ENCODE results near the gene AUTS2. TPM values are rescaled to one million over a fixed set of nuclear protein-coding genes. Genes with fewer than 3 reads are reported as not detected.

AUTS2 gene
- total and polyA plus RNA-seq, 9 of the 15 experiments (the other 6 are each of a cell fraction or from before 2014, with no cell fraction given) = 0.58 TPM; not detected in 8

DNA sequence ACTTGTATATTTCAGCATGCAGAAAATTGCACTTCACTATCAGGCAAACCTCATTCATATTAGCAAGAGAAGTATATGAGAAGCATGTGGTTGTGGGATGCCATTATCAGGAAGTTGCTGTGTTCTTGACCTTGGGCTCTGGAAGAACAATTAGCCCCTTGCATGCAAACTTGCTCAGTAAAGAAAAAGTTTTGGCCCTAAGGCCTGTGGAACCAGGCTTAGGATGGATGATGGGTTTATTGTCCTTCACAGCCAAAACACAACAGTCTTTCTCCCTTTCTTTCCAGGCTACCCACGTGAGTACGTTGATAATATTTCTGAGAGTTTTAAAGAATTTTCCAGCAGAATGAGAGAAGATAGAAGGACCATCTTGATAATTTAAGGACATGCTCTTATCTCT, 166.4 kb downstream of the AUTS2 start (continued):
- TF ChIP-seq, protein P1, sequence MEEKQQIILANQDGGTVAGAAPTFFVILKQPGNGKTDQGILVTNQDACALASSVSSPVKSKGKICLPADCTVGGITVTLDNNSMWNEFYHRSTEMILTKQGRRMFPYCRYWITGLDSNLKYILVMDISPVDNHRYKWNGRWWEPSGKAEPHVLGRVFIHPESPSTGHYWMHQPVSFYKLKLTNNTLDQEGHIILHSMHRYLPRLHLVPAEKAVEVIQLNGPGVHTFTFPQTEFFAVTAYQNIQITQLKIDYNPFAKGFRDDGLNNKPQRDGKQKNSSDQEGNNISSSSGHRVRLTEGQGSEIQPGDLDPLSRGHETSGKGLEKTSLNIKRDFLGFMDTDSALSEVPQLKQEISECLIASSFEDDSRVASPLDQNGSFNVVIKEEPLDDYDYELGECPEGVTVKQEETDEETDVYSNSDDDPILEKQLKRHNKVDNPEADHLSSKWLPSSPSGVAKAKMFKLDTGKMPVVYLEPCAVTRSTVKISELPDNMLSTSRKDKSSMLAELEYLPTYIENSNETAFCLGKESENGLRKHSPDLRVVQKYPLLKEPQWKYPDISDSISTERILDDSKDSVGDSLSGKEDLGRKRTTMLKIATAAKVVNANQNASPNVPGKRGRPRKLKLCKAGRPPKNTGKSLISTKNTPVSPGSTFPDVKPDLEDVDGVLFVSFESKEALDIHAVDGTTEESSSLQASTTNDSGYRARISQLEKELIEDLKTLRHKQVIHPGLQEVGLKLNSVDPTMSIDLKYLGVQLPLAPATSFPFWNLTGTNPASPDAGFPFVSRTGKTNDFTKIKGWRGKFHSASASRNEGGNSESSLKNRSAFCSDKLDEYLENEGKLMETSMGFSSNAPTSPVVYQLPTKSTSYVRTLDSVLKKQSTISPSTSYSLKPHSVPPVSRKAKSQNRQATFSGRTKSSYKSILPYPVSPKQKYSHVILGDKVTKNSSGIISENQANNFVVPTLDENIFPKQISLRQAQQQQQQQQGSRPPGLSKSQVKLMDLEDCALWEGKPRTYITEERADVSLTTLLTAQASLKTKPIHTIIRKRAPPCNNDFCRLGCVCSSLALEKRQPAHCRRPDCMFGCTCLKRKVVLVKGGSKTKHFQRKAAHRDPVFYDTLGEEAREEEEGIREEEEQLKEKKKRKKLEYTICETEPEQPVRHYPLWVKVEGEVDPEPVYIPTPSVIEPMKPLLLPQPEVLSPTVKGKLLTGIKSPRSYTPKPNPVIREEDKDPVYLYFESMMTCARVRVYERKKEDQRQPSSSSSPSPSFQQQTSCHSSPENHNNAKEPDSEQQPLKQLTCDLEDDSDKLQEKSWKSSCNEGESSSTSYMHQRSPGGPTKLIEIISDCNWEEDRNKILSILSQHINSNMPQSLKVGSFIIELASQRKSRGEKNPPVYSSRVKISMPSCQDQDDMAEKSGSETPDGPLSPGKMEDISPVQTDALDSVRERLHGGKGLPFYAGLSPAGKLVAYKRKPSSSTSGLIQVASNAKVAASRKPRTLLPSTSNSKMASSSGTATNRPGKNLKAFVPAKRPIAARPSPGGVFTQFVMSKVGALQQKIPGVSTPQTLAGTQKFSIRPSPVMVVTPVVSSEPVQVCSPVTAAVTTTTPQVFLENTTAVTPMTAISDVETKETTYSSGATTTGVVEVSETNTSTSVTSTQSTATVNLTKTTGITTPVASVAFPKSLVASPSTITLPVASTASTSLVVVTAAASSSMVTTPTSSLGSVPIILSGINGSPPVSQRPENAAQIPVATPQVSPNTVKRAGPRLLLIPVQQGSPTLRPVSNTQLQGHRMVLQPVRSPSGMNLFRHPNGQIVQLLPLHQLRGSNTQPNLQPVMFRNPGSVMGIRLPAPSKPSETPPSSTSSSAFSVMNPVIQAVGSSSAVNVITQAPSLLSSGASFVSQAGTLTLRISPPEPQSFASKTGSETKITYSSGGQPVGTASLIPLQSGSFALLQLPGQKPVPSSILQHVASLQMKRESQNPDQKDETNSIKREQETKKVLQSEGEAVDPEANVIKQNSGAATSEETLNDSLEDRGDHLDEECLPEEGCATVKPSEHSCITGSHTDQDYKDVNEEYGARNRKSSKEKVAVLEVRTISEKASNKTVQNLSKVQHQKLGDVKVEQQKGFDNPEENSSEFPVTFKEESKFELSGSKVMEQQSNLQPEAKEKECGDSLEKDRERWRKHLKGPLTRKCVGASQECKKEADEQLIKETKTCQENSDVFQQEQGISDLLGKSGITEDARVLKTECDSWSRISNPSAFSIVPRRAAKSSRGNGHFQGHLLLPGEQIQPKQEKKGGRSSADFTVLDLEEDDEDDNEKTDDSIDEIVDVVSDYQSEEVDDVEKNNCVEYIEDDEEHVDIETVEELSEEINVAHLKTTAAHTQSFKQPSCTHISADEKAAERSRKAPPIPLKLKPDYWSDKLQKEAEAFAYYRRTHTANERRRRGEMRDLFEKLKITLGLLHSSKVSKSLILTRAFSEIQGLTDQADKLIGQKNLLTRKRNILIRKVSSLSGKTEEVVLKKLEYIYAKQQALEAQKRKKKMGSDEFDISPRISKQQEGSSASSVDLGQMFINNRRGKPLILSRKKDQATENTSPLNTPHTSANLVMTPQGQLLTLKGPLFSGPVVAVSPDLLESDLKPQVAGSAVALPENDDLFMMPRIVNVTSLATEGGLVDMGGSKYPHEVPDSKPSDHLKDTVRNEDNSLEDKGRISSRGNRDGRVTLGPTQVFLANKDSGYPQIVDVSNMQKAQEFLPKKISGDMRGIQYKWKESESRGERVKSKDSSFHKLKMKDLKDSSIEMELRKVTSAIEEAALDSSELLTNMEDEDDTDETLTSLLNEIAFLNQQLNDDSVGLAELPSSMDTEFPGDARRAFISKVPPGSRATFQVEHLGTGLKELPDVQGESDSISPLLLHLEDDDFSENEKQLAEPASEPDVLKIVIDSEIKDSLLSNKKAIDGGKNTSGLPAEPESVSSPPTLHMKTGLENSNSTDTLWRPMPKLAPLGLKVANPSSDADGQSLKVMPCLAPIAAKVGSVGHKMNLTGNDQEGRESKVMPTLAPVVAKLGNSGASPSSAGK (IDR thresholded peaks at IDR 0.05) = no peak
- TF ChIP-seq ZNF263 (CRISPR knock-in tag; IDR thresholded peaks at IDR 0.05; ENCODE audit: borderline replicate concordance) (no peak), FOXJ3 (CRISPR knock-in tag; IDR thresholded peaks at IDR 0.05) (no peak)
- TF ChIP-seq, protein P2, sequence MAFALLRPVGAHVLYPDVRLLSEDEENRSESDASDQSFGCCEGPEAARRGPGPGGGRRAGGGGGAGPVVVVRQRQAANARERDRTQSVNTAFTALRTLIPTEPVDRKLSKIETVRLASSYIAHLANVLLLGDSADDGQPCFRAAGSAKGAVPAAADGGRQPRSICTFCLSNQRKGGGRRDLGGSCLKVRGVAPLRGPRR (CRISPR knock-in tag; IDR thresholded peaks at IDR 0.05) = no peak
- TF ChIP-seq, protein P3, sequence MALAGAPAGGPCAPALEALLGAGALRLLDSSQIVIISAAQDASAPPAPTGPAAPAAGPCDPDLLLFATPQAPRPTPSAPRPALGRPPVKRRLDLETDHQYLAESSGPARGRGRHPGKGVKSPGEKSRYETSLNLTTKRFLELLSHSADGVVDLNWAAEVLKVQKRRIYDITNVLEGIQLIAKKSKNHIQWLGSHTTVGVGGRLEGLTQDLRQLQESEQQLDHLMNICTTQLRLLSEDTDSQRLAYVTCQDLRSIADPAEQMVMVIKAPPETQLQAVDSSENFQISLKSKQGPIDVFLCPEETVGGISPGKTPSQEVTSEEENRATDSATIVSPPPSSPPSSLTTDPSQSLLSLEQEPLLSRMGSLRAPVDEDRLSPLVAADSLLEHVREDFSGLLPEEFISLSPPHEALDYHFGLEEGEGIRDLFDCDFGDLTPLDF (CRISPR knock-in tag; IDR thresholded peaks at IDR 0.05) = no peak
